ENCODE data around the gene LYRM1.
"Not testable (repeated sequence)": the region's sequence is repeated elsewhere in the genome, so short reads cannot be mapped to it uniquely, and the experiment has no call there.

The LYRM1 gene, protein sequence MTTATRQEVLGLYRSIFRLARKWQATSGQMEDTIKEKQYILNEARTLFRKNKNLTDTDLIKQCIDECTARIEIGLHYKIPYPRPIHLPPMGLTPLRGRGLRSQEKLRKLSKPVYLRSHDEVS

DNA sequence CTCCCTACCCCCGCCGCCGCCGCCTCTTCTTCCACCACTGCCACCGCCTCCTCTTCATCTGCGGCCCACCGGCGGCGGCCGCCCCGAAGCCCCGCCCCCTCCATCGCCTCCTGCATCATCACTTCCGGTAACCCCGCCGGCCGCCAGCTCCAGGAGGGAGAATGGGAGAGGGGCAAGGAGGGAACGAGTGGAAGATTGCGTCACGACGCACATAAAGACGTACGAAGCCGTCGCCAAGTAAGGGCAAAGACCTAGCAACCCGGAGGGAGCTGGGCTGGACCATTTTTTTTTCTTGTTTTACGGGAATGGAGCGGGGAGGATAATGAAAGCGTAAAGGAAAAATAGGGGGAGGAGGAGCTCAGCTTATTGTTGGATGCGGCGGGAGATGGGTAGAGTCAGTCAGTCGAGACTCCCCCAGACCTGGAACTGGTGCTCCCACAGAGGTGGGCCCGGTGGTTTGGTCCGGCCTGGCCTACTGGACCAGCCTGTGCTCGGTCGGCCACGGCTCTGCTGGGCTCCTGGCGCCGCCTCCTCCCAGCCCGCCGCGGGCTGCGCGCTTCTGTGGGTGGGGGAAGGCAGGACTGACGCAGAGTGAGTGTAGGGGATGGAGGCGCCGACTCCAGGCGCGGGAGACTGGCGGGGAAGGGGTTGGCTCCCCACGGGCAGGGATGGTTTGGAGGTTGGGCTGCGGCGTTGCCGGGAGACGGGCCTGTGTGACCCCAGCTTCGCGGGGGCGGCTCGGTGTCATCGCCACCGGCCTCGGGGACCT, at the start of gene LYRM1, which contains the start of gene DCUN1D3:
Gene LYRM1, plus strand, starts transcription at position 473 of the 769 bp plus-strand sequence. CDS start 14,785 bp downstream, outside the sequence.
Gene DCUN1D3, minus strand, starts transcription at position 60 of the 769 bp plus-strand sequence. CDS start 37,820 bp downstream, outside the sequence.
- DNase-seq (ENCODE audit: low spot score) = peak; percentile 84

DNA sequence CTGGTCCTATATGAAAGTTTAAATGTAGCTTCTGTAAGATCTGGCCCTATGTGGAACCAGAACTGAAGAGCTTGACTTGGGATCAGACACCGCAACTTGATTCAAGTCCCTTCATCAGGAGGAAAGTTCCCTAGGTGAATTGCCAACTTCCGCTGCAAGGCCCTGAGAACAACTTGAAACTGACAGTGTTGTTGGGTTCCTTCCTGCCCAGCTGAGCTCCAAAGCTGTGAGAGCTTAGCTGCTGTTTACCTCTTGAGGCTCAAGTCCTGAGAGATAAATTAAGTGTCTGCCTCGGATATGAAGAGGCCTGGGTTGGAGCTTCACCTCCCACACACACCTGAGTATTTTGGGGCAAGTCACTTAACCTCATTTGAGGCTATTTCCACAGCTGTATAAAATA, 49.6 kb upstream of the LYRM1 start:
- DNase-seq (ENCODE audit: low spot score) = no peak

DNA sequence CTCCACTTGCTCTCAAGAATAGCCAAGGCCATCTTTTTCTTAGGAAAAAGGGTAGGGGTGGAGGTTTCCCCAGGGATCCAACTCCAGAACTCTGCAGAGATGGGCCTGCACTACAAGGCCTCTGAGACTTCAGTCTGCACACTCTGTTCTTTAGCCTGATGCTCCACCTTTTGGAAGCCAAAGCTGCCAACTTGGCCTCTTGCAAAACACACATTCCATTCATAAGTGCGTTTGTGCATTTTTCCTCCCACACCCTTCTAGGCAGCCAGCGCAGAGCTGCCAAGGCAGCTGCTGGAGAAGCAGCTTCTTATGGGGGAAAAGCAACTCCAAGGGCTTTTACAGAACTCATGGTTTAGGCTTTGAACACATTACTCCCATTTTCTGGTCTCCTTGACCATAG, 49.0 kb upstream of the LYRM1 start:
- DNase-seq (ENCODE audit: low spot score) = no peak

GRCh38 chr16:20853143-20853542, 47.4 kb upstream of the LYRM1 start:
- DNase-seq (ENCODE audit: low spot score) = no peak

DNA sequence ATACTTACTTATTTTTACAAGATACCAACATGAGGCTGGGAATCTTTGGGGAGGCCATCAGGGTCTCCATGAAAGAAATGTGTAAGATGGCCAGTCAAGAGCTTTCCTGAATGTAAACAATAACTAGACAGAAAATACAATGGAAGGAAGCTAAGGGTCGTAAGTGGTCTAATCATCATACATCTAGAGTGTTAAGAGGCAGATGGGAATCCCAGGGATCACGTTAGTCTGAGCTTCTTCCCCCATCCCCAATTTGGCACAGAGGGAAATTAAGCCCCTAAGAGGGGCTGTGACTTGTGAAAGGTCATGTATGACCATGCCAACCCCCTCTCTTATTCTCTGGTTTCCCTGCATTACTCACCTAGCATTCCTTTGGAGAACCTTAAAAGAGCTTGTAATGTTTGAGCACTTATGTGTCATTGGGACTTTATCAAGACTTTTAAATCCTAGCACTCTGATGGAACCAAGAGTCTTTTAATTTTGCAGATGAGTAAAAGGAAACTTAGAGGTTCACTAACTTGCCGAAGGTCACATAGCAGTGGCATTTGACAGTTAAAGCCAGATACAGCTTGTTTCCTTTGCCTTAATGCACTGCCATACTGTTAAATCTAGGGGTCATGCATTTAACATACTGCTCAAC, 46.5 kb upstream of the LYRM1 start:
- DNase-seq (ENCODE audit: low spot score) = no peak

GRCh38 chr16:20854963-20855362, 45.6 kb upstream of the LYRM1 start:
- no peak for DNase-seq (ENCODE audit: low spot score)

- DNase-seq (ENCODE audit: low spot score) = no peak
These were observed 43.3 kb upstream of the LYRM1 start for GRCh38 chr16:20857281-20857680.

GRCh38 chr16:20859229-20859628, 41.3 kb upstream of the LYRM1 start:
- no peak for DNase-seq (ENCODE audit: low spot score)

- DNase-seq (ENCODE audit: low spot score) = no peak
These were observed 40.9 kb upstream of the LYRM1 start for GRCh38 chr16:20859699-20860098.

GRCh38 chr16:20860361-20860760, 40.2 kb upstream of the LYRM1 start:
- DNase-seq (ENCODE audit: low spot score) = no peak

DNA sequence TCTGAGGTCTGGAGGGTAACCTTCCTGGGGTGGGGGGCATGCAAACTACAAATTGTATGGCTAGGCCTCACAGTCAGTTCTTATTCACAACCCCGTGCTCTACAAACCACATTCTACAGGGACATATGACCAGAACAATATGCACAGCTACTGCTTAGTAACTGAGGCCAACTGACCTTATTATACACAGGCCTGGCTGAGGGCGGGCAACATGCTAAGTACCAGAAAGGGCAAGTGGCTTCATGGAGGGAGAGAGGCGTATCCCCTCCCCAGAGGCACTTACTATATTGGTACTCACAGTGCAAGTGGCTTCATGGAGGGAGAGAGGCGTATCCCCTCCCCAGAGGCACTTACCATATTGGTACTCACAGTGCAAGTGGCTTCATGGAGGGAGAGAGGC, 39.6 kb upstream of the LYRM1 start:
- not testable (repeated sequence) for DNase-seq (ENCODE audit: low spot score)

- DNase-seq (ENCODE audit: low spot score) = no peak
These were observed 38.2 kb upstream of the LYRM1 start for GRCh38 chr16:20862162-20862960.

DNA sequence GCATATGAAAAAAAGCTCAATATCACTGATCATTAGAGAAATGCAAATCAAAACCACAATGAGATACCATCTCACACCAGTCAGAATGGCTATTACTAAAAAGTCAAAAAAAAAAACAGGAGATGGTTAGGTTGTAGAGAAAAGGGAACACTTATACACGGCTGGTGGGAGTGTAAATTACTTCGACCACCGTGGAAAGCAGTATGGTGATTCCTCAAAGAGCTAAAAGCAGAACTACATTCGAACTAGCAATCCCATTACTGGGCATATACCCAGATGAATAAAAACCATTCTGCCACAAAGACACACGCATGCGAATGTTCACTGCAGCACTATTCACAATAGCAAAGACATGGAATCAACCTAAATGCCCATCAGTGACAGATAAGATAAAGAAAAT, 36.2 kb upstream of the LYRM1 start:
- not testable (repeated sequence) for DNase-seq (ENCODE audit: low spot score)

- no peak for DNase-seq (ENCODE audit: low spot score)
These were observed 35.0 kb upstream of the LYRM1 start for GRCh38 chr16:20865420-20866131.

DNA sequence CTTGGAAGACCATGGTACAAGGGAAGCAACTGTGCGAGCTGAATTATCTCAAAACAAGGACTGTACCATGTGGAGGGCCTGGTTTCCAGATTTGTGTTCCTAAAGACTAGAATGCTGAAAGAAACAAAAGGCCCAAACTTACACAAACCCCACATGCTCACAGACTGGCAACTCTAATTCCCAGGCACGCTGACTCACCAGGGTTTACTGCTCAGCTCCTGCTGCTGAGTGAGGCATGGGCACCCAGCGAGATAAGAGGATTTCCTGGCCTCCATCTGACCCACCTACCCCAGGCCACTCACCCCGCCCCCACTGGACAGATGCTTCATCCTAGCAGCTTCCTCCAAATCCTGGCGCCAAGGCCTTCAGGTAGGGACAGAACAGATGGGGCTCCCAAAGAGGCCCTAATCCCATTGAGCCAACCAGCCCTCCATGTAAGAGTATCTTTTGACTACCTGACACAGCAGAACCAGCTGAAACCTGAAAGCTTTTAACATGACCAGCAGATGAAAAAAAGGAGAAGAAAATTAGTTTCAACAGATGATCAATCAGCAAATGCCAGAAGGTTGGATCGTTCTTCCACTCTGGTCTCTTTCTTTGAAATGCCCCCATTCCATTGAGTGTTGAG, 34.3 kb upstream of the LYRM1 start:
- DNase-seq (ENCODE audit: low spot score) = no peak

GRCh38 chr16:20866801-20867200, 33.8 kb upstream of the LYRM1 start:
- no peak for DNase-seq (ENCODE audit: low spot score)

DNA sequence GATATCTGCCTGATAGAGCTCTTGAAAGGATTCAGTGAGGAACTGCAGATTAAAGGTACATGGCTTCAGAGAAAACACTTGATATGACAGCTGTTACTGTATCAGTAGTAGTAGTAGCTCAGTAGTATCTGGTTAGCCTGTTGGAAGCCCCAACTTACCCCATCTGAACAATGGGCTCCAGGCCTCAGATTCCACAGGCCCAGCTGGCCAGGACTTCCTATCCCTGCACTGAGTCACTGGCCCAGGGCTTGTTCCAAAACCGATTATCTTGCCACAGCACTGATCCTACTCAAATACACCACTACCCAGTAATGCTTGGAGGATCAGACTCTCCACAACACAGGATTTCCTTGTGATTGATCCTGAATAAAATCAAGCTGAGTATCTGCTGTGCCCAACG, 33.0 kb upstream of the LYRM1 start:
- no peak for DNase-seq (ENCODE audit: low spot score)

GRCh38 chr16:20868890-20869289, 31.7 kb upstream of the LYRM1 start:
- DNase-seq (ENCODE audit: low spot score) = no peak

GRCh38 chr16:20870122-20870820, 30.3 kb upstream of the LYRM1 start:
- no peak for DNase-seq (ENCODE audit: low spot score)

DNA sequence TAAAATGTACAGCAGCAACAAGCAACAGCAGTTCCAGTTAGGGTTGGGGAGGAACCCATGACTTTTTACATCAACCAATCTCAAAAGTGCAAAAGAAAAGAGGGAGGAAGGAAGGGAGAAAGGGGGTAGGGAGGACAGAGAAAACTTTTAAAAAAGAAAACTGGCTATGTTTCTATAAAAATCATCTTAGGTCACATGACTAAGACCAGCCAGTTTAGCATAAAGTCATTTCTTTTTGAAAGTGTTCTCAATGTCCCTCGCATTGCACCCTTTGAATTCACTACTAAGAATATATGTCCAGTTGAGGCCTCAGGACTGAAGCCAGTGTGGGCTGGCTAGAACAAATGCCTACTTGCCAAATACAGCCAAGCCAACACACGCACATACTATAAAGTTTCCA, 29.3 kb upstream of the LYRM1 start:
- no peak for DNase-seq (ENCODE audit: low spot score)
